Right hindlimb (tissue), 1 donor: ENCODE results near the gene ALK.
"Not testable (repeated sequence)": the region's sequence is repeated elsewhere in the genome, so short reads cannot be mapped to it uniquely, and the experiment has no call there.

ENCODE experiments used
- DNase-seq: peaks from one replicate; pipeline ENCODE4 v3.0.0-alpha.2; 2018

ALK gene

GRCh38 chr2:29753671-29754444, 167.5 kb downstream of the ALK start:
- no peak for DNase-seq

DNA sequence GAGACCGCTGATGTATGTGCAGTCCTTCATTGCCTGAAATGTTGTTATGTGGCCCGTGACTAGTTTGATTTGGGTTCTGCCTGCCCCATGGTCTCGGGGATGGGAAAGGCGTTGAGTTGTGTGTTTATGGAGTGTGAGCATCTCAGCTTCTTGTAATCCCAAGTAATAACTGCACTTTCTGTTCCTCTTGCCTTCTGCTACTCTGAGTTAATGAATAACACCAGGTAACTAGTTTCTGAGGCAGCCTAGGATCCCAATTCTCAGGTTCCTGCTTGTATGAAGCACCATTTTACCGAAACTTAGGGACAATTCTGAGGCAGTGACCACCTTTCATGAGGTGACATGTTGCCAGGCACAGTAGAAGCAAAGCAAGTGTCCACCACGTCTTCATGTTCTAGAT, 170.0 kb downstream of the ALK start:
- DNase-seq = no peak

- not testable (repeated sequence) for DNase-seq
These were observed 170.9 kb downstream of the ALK start for GRCh38 chr2:29750463-29750862.

- DNase-seq = no peak
These were observed 171.5 kb downstream of the ALK start for GRCh38 chr2:29749843-29750242.

DNA sequence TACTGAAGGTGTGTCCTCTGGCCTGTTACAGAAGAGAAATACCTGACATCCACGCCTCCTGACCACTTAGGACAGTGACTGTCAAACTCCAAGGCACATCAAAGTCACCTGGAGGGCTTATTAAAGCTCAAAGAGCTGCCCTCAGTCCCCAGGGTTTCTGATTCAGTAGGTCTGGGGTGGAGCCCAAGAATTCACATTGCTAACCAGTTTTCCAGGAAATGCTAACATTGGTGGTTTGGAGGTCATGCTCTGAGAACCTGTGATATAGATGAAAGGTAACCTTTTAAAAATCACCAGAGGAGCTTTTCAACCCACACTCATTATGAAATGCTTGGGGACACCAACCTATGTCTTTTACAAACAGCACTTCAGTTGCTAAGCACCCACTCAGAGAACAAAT, 172.3 kb downstream of the ALK start:
- no peak for DNase-seq

DNA sequence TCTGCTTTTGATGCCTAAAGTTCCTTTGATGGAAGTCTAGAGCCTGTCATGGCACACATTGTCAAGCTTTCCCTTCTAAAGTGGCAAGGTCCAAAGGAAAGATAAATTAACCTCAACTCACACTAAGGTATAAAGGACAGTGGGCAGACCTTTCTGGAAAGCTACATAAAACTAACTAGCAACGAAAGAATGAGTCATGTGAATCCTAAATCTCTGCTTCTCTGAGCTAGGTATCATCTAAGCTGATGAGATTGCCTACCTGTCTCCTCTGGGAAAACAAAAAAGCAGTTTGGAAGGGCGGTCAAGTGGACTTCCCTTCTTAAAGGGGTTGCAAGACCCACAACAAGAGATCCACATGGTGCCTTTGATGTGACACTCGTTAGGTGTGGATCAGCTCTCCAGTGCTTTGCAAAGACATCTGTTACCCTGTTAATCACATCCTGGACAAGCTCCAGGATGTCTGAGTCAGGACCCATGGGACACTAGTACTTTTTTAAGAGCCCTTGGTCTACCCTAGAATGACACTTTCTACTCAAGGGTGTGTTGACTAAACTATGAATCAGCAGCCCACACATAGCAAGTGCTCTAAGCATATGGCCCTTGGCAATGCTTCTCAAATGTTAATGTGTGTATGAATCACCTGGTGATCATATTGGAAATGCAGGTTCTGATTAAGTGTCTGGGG, 173.5 kb downstream of the ALK start:
- DNase-seq = no peak

DNA sequence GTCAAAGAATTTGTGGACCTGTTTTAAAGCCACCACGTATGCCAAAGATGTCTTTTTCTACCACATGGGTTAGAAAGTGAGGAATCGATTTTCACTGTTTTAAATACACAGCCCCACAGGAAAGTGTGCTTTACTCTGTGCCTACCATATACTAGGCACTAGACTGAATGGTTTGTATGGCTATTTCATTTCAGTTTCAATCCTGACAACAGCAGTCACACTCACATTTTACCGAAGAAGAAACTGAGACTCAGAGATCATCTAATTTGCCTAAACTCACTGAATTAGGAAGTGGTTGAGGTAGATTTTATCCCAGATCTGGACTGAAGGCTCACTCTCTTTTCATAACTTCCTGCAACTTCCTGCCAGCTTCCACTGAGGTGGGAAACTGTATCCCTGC, 176.4 kb downstream of the ALK start:
- DNase-seq = no peak

DNA sequence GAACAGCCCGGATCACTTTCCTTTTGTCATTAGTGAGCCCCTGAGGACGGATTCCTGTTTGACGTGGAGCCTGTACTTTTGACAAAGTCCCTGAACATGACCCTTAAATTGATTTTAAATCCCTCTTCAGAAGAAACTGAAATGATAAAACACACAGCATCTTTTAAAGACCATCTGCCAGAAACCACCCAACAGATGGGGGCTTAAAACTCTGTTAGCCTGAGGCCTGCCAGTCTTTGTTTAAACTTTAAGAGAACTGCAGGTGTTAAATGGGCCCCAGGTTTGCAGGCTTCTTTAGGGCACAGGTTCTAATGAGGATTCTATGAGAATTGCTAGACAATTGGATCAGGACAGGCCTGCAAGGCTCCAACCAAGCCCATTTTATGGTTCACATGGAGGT, 177.9 kb downstream of the ALK start:
- DNase-seq = no peak

GRCh38 chr2:29742656-29743055, 178.7 kb downstream of the ALK start:
- DNase-seq = peak; percentile 34

DNA sequence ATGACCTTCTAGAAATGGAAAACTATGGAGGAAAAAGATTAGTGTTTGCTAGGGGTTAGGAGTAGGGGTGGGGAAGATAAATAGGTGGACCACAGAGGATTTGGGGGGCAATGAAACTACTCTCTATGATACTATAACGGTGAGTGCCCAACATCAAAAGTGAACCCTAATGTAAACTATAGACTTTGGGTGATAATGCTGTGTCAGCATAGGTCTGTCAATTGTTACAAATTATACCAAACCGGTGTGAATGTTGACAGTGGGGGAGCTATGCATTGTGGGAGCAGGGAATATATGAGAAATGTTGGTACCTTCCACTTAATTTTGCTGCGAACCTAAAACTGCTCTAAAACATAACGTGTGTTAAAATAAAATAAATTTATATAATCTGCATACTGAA, 180.3 kb downstream of the ALK start:
- no peak for DNase-seq

- DNase-seq = no peak
These were observed 187.4 kb downstream of the ALK start for GRCh38 chr2:29733965-29734364.

GRCh38 chr2:29733213-29733612, 188.2 kb downstream of the ALK start:
- no peak for DNase-seq

- no peak for DNase-seq
These were observed 189.4 kb downstream of the ALK start for GRCh38 chr2:29731948-29732347.

- no peak for DNase-seq
These were observed 191.5 kb downstream of the ALK start for GRCh38 chr2:29729932-29730331.

GRCh38 chr2:29729401-29729800, 192.0 kb downstream of the ALK start:
- DNase-seq = no peak

DNA sequence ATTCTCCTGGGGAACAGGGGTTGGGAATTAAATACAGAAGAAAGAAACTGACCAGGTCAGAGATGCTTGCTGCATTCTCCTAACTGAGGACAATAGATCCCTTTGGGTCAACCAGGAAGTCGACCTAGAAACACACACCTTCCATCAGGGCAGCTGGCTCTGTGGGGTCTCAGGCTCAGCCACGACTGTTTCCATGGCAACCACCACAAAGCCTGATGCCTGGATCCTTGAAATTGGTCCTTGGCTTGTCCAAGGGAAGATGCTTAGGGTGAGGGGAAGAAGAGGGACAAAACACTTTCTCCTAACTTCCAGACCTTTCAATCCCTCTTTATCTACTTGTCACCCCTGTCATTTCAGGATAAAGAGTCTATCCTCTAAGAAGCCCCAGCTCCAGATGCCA, 194.4 kb downstream of the ALK start:
- DNase-seq = no peak

GRCh38 chr2:29725610-29726009, 195.8 kb downstream of the ALK start:
- no peak for DNase-seq

DNA sequence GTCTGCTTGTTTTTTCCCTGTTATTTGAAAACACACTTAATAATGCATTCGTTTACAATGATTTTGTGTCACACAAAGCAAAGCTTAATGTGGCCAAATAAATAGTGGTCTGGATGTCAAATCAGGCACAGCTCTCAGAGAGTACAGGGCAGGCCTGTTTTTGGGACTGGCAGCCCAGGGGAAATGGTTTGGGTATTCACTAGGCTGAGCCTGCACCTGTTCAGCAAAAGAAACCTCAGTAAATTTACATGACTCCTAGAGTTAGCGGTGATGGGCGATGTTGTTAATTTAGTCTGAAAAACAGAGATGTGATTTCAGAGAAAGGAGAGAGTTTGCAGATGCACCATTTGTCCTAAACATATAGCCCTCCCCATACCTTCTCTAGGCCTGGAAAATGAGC, 197.1 kb downstream of the ALK start:
- no peak for DNase-seq

DNA sequence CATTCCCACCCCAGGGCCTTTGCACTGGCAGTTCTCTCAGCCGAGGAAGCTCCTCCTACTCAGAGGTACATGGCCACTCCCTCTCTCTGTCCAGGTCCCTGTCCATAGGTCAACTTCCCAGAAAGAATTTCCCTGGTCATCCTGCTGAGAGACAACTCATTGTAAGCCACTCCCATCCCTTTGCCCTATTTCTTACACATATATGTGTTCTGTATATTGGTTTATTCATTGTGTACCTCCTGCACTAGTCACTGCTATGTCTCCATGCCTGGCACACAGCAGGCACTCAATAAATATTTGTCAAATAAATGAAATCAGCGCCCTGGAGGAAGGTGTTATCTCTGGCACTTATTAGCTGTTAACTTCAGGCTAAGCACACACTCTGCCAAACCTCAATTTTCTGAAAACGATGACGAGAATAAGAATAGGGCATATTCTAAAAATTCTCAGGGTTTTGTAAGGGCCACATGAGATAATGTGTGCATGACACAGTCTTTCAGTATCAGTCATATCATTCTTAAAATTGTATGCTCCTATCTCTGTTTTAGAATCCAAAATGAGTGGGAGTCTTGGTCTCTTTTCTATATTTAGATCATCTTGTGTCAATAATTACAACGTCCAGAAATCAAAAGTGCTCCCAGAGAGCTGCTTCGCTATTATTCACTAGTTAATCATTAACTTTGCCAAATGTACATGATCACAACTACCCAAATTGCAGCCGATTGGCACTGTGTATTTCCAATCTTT, 198.0 kb downstream of the ALK start:
- DNase-seq = no peak

DNA sequence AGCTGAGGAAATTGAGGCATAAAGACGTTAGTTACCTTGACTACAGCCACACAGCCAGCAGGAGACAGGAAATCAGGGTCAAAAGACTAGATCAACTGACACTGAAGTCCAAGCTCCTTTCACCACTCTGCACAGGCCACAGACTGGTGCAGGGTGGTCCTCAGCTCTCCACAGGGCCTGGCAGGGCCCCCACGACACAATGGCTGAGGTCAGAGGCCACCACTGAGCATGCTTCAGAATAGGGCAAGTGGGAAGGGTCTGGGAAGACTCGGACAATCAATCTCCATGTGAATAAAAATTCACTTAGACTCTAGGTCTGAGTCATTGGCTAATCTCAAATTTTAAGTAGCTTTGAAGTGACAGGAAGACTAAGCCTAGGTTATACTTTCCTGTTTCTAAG, 201.7 kb downstream of the ALK start:
- DNase-seq = no peak

GRCh38 chr2:29718076-29718686, 203.2 kb downstream of the ALK start:
- DNase-seq = no peak

DNA sequence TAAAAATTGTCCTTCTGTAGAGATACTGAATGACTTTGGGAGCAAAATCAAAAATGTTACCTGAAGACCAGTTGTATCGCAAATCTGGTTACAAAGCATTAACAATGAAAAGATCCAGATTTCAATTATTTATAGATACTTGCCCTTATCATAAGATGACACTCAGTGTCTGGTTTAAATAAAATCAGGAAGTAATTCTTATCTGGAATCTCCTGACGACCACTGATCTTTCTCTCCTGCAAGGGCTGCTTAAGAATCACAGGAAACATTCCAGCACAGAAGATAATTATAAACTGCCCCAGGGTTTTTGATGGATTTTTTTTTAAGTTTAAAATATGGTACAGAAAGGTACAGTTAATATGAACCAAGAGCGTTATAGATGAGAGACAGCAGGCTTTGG, 205.7 kb downstream of the ALK start:
- no peak for DNase-seq

- no peak for DNase-seq
These were observed 207.1 kb downstream of the ALK start for GRCh38 chr2:29714333-29714732.
